IPS-18c (cell line): ENCODE measurements around the gene ITFG2.
"Not testable (repeated sequence)": the region's sequence is repeated elsewhere in the genome, so short reads cannot be mapped to it uniquely, and the experiment has no call there.

ENCODE experiments used
- H3K4me3 ChIP-seq: 2 replicates; pipeline ENCODE4 v1.7.0; 2013; ENCODE audit warnings: low read depth, mild to moderate bottlenecking, low read length, moderate library complexity; ENCODE audit not compliant: insufficient read depth
- H3K9me3 ChIP-seq: one replicate; pipeline ENCODE4 v1.6.1; 2013; ENCODE audit warnings: mild to moderate bottlenecking, low read length, moderate library complexity; ENCODE audit not compliant: control insufficient read depth, insufficient read depth

The ITFG2 gene

GRCh38 chr12:2842948-2843347 lies 30.5 kb downstream of the ITFG2 start:
- Histone ChIP-seq H3K4me3 (no peak overlapping the region), H3K9me3 (no peaks in the 10 kb centered on the region)

- Histone ChIP-seq H3K4me3 (no peak overlapping the region), H3K9me3 (no peaks in the 10 kb centered on the region)
These were observed 32.3 kb downstream of the ITFG2 start for GRCh38 chr12:2844786-2845185.

GRCh38 chr12:2845280-2845679 lies 32.8 kb downstream of the ITFG2 start:
- H3K4me3 ChIP-seq, result no peak overlapping the region
- no peaks in the 10 kb centered on the region for H3K9me3 ChIP-seq

DNA sequence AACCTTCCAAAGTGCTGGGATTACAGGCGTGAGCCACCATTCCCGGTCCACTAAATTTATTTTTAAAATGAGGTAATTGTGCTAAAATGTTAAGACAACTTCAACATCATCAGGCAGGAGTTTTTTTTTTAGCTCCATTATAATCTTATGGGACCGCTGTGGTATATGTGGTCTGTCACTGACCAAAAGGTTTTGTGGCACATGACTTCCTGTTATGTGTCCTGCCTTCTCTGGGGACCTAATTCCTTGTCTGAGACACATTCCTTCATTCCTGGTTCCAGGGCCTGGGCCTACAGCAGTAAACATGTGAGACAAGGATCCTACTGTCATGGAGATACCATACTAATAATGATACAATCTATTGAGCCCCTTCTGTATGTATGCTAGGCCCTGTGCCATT lies 39.5 kb downstream of the ITFG2 start:
- H3K9me3 ChIP-seq, result no peaks in the 10 kb centered on the region
- H3K4me3 ChIP-seq, result no peak overlapping the region

DNA sequence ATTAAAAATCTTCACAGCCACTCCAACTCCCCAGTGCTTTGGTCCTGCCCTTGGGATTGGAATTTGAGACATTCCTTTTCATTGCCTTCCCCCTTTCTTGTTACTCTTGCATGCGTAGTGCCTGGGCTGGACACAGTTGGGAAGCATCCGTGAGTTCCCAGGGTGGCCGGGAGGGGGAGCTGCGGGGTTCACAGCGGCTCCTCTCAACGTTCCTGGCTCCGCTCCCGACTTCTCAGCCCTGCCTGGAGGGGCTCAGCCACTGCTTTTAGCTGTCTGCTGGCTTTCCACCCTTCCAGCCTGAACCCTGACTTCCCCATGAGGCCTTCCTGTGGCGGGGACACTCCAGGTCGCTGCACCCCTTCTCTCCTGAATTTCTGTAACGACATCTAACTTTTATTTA lies 41.2 kb downstream of the ITFG2 start:
- Histone ChIP-seq H3K9me3 (no peaks in the 10 kb centered on the region), H3K4me3 (no peak overlapping the region)

- H3K9me3 ChIP-seq, result no peaks in the 10 kb centered on the region
- H3K4me3 ChIP-seq, result no peak overlapping the region
These were observed 42.4 kb downstream of the ITFG2 start for GRCh38 chr12:2854669-2855453.

DNA sequence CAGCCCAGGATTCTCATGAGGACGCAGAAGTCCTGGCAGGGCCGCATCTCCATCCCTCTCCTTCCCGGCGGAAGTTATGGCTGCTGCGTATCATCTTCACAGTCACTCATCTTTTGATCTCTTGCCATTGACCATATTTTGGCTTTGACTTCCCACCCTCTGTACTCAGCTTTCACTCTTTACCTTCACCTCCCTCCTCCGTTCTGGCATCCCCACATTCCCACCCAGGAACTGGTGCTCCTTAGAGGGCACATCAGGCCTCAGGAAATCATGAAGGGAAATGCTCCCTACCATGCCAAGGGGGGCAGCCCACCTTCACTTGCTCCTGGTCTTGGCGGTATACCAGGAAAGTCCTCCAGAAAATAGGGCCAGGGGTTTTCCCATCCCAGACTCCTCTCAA lies 43.1 kb downstream of the ITFG2 start:
- H3K9me3 ChIP-seq, result no peaks in the 10 kb centered on the region
- no peak overlapping the region for H3K4me3 ChIP-seq

- Histone ChIP-seq H3K4me3 (no peak overlapping the region), H3K9me3 (no peaks in the 10 kb centered on the region)
These were observed 43.6 kb downstream of the ITFG2 start for GRCh38 chr12:2856051-2856450.

DNA sequence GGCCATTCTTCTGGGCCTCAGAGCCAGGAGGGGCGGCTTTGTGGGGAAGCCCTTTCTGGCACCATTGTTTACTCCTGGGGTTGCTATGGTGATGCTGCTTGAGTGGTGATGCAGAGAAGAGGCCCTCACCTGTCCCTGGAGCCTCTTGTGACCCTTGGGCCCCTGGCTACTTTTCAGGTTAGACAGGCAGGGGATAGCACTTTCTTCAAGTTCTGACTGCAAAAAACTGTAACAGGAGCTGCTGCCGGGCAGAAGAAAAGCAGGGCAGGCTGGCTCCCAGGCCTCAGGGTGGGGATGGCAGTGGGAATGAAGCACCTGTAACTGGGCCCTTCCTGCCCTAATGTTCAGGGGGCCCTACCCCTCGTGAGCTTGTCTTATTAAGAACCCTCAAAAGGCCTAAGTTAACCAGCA lies 44.6 kb downstream of the ITFG2 start, which contains the start of gene TEX52:
TSS of gene TEX52 (minus strand) at position 19 of the 411 bp plus-strand sequence. CDS start at position 6, 13 bp downstream.
- H3K4me3 ChIP-seq, result no peak within 1 kb of the TSS
- H3K9me3 ChIP-seq, result no peaks in the 10 kb centered on the region

DNA sequence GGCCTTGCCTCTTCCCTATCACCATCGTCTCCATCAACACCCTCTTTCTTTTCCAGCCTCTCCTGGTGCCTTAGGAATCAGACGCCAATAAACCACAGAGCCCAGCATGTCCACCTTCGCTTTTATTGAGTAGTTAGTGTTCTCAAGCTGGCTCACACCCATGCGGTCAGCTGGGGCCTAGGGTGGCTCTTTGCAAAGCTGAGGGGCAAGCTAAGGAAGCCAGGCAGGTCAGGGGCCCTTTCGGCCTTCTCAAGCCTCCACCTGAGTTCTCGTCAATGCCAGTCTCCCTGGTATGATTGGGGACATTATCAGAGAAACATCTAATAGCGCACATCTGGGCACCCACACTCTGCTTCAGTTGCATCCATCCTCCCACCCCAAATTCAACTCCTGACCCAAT lies 45.1 kb downstream of the ITFG2 start:
- H3K4me3 ChIP-seq, result no peak overlapping the region
- H3K9me3 ChIP-seq, result no peaks in the 10 kb centered on the region

DNA sequence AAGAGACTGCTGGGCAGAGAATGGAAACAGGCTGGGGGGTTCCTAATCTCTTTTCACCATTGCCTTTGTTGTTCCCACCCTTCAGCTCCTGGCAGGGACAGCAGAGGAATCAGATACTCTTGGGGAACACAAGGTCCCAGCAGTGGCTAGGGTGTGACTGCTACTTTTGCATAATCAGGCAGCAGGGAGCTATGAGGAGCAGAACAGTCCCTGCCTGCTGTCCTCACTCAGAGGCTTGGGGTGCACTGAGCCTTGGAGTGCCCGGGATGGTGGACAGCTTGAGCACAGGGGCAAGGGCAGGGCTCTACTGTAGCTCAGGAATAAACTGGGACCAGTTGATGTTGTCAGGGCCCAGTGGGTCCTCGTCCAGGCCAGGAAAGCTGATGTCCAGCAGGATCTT lies 45.9 kb downstream of the ITFG2 start:
- no peaks in the 10 kb centered on the region for H3K9me3 ChIP-seq
- no peak overlapping the region for H3K4me3 ChIP-seq

- Histone ChIP-seq H3K9me3 (no peaks in the 10 kb centered on the region), H3K4me3 (no peak overlapping the region)
These were observed 46.5 kb downstream of the ITFG2 start for GRCh38 chr12:2858944-2859421.

- no peak overlapping the region for H3K4me3 ChIP-seq
- H3K9me3 ChIP-seq, result no peaks in the 10 kb centered on the region
These were observed 47.7 kb downstream of the ITFG2 start for GRCh38 chr12:2860170-2860569.

DNA sequence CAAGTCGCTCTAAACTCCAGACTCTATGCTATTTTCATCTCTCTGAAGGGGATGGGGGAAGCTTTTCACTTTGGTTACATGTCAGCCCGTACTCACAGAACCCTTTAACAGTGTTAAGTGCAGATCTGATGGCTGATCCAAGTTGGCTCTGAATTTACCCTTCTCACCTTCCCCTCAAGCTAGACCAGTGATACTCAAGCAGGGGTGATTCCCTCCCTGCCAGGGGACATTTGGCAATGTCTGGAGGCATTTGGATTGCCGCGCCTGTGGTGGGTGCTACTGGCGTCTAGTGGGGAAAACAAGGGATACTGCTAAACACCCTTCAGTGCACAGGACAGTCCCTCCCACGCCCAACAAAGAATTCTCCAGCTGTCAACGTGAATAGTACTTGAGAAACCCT lies 50.4 kb downstream of the ITFG2 start:
- H3K9me3 ChIP-seq, result no peaks in the 10 kb centered on the region
- H3K4me3 ChIP-seq, result no peak overlapping the region

DNA sequence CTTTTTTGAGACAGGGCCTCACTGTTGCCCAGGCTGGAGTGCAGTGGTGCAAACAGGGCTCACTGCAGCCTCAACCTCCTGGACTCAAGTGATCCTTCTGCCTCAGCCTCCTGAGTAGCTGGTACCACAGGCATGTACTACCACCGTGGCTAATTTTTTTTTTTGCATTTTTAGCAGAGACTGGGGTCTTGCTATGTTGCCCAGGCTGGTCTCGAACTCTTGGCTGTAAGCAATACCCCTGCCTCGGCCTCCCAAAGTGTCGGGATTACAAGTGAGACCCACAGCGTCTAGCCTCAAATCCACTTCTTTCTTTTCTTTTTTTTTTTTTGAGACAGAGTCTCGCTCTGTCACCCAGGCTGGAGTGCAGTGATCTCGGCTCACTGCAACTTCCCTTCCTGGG lies 50.9 kb downstream of the ITFG2 start:
- H3K9me3 ChIP-seq, result not testable (repeated sequence)

GRCh38 chr12:2864198-2864597 lies 51.7 kb downstream of the ITFG2 start:
- H3K4me3 ChIP-seq, result no peak overlapping the region
- H3K9me3 ChIP-seq, result no peaks in the 10 kb centered on the region

More for the DNA sequence above, 50.9 kb downstream of the ITFG2 start:
- not testable (repeated sequence) for H3K4me3 ChIP-seq

- H3K9me3 ChIP-seq, H3K4me3 ChIP-seq: not testable (repeated sequence)
These were observed 56.6 kb downstream of the ITFG2 start for GRCh38 chr12:2868986-2869632.
